Neural progenitor cell (in vitro differentiated cells): ENCODE data around the gene CCDC15.

Source experiments
- EZH2 ChIP-seq: fragments of 200-600 bp; sonication (generic); IDR thresholded peaks from 2 replicates; pipeline ENCODE4 v1.6.1; 2017; ENCODE audit warnings: antibody characterized with exemption, mild to moderate bottlenecking, moderate library complexity
- EZH2phosphoT487 ChIP-seq: fragments of 200-600 bp; sonication (generic); IDR thresholded peaks from 2 replicates; pipeline ENCODE4 v1.6.1; 2017; ENCODE audit warnings: antibody characterized with exemption
- TF ChIP-seq, protein P1 (sequence below): fragments of 200-600 bp; sonication (generic); IDR thresholded peaks from 2 replicates; pipeline ENCODE4 v1.5.1; 2017; ENCODE audit warnings: antibody characterized with exemption, mild to moderate bottlenecking

- TF ChIP-seq EZH2 (no peak), EZH2phosphoT487 (no peak)
- TF ChIP-seq, protein P1, sequence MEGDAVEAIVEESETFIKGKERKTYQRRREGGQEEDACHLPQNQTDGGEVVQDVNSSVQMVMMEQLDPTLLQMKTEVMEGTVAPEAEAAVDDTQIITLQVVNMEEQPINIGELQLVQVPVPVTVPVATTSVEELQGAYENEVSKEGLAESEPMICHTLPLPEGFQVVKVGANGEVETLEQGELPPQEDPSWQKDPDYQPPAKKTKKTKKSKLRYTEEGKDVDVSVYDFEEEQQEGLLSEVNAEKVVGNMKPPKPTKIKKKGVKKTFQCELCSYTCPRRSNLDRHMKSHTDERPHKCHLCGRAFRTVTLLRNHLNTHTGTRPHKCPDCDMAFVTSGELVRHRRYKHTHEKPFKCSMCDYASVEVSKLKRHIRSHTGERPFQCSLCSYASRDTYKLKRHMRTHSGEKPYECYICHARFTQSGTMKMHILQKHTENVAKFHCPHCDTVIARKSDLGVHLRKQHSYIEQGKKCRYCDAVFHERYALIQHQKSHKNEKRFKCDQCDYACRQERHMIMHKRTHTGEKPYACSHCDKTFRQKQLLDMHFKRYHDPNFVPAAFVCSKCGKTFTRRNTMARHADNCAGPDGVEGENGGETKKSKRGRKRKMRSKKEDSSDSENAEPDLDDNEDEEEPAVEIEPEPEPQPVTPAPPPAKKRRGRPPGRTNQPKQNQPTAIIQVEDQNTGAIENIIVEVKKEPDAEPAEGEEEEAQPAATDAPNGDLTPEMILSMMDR = no peak
Measured at GRCh38 chr11:125075242-125075625, 121.2 kb downstream of the CCDC15 start.
